ENCODE measurements around the gene SLC1A2. TPM values are rescaled to one million over a fixed set of nuclear protein-coding genes. Genes with fewer than 3 reads are reported as not detected.

The SLC1A2 gene
- total RNA-seq, 1 donor from 2014 or later = 0.25 TPM

DNA sequence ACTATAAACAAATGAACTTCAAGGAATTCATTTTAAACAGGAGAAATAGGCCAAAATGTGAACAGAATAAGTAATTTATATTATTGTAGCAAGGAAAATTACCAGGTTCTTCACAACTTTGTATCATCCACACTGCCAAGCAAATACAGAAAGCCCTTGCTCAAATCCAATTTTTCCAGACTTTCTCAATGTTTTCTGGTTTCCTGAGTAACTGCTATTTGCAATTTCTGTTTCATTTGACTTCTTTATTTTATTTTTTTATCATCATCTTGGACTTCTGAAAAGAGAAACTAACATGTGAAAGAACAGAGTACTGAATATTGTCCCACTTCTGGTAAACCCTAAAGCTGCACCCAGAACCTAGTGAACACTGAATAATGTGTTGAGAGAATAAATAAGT, 61.0 kb downstream of the SLC1A2 start:
- TF ChIP-seq EZH2 (IDR thresholded peaks at IDR 0.05; ENCODE audit: insufficient read depth, low read length) = no peak
- TF ChIP-seq, protein P1, sequence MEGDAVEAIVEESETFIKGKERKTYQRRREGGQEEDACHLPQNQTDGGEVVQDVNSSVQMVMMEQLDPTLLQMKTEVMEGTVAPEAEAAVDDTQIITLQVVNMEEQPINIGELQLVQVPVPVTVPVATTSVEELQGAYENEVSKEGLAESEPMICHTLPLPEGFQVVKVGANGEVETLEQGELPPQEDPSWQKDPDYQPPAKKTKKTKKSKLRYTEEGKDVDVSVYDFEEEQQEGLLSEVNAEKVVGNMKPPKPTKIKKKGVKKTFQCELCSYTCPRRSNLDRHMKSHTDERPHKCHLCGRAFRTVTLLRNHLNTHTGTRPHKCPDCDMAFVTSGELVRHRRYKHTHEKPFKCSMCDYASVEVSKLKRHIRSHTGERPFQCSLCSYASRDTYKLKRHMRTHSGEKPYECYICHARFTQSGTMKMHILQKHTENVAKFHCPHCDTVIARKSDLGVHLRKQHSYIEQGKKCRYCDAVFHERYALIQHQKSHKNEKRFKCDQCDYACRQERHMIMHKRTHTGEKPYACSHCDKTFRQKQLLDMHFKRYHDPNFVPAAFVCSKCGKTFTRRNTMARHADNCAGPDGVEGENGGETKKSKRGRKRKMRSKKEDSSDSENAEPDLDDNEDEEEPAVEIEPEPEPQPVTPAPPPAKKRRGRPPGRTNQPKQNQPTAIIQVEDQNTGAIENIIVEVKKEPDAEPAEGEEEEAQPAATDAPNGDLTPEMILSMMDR (IDR thresholded peaks at IDR 0.05; ENCODE audit: insufficient read depth, low read depth, low read length) = no peak
- no peak overlapping the region for H3K4me2 ChIP-seq (ENCODE audit: low read length)
- no peaks in the 10 kb centered on the region for H3K9me3 ChIP-seq (ENCODE audit: insufficient read depth, low read depth, low read length)
- no peaks in the 10 kb centered on the region for H3K36me3 ChIP-seq (ENCODE audit: insufficient read depth, low read length)
- Mint-ChIP-seq H3K4me1 (ENCODE audit: low read depth, unreplicated experiment) (peaks cover 4% of the 10 kb centered on the region), H3K4me3 (ENCODE audit: unreplicated experiment) (no peak overlapping the region), H3K27ac (ENCODE audit: unreplicated experiment) (no peak overlapping the region), H3K27me3 (ENCODE audit: low read depth, unreplicated experiment) (peaks cover 6% of the 10 kb centered on the region), H3K9me3 (ENCODE audit: unreplicated experiment) (no peaks in the 10 kb centered on the region), H3K36me3 (ENCODE audit: low read depth, unreplicated experiment) (no peaks in the 10 kb centered on the region)
- H3K27ac ChIP-seq (ENCODE audit: low read depth, low read length) = no peak overlapping the region
- H3K4me1 ChIP-seq (ENCODE audit: insufficient read depth, low read length) = peaks cover 11% of the 10 kb centered on the region
- no peak overlapping the region for H3K9ac ChIP-seq (ENCODE audit: low read length)
- no peaks in the 10 kb centered on the region for H3K79me2 ChIP-seq (ENCODE audit: insufficient read depth, low read length)
- FAIRE-seq (no peak), DNase-seq (ENCODE audit: low read depth) (no peak)
- H4K20me1 ChIP-seq (ENCODE audit: insufficient read depth, low read length) = no peaks in the 10 kb centered on the region
- no peak overlapping the region for H3K4me3 ChIP-seq (ENCODE audit: insufficient read depth, low read depth, low read length)
- no peak overlapping the region for H2AFZ ChIP-seq (ENCODE audit: low read depth, low read length)
- H3K27me3 ChIP-seq (ENCODE audit: insufficient read depth, low read length) = no peaks in the 10 kb centered on the region

DNA sequence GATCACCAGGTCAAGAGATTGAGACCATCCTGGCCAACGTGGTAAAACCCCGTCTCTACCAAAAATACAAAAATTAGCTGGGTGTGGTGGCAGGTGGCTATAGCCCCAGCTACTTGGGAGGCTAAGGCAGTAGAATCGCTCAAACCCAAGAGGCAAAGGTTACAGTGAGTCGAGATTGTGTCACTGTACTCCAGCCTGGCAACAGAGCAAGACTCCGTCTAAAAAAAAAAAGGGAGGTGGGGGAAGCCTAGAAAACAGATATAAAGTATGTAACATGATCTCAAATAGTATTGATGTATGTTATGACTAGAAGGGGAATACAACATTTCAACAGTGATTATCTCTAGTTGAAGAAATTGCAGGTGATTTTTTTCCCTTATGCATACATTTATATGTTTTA, 61.4 kb downstream of the SLC1A2 start:
- no peak overlapping the region for H3K4me2 ChIP-seq (ENCODE audit: low read length)
- Mint-ChIP-seq H3K27me3 (ENCODE audit: low read depth, unreplicated experiment) (peaks cover 4% of the 10 kb centered on the region), H3K4me3 (ENCODE audit: unreplicated experiment) (no peak overlapping the region), H3K36me3 (ENCODE audit: low read depth, unreplicated experiment) (no peaks in the 10 kb centered on the region), H3K27ac (ENCODE audit: unreplicated experiment) (no peak overlapping the region), H3K9me3 (ENCODE audit: unreplicated experiment) (no peaks in the 10 kb centered on the region), H3K4me1 (ENCODE audit: low read depth, unreplicated experiment) (peaks cover 1% of the 10 kb centered on the region)
- H3K27ac ChIP-seq (ENCODE audit: low read depth, low read length) = no peak overlapping the region
- H3K36me3 ChIP-seq (ENCODE audit: insufficient read depth, low read length) = no peaks in the 10 kb centered on the region
- no peak for DNase-seq (ENCODE audit: low read depth)
- H3K9ac ChIP-seq (ENCODE audit: low read length) = no peak overlapping the region
- H3K4me1 ChIP-seq (ENCODE audit: insufficient read depth, low read length) = peaks cover 9% of the 10 kb centered on the region
- no peak overlapping the region for H3K4me3 ChIP-seq (ENCODE audit: insufficient read depth, low read depth, low read length)
- no peak overlapping the region for H2AFZ ChIP-seq (ENCODE audit: low read depth, low read length)
- no peak for FAIRE-seq
- no peaks in the 10 kb centered on the region for H4K20me1 ChIP-seq (ENCODE audit: insufficient read depth, low read length)
- no peaks in the 10 kb centered on the region for H3K27me3 ChIP-seq (ENCODE audit: insufficient read depth, low read length)
- TF ChIP-seq, protein P1 (IDR thresholded peaks at IDR 0.05; ENCODE audit: insufficient read depth, low read depth, low read length) = no peak
- no peak for TF ChIP-seq EZH2 (IDR thresholded peaks at IDR 0.05; ENCODE audit: insufficient read depth, low read length)
- H3K9me3 ChIP-seq (ENCODE audit: insufficient read depth, low read depth, low read length) = no peaks in the 10 kb centered on the region
- H3K79me2 ChIP-seq (ENCODE audit: insufficient read depth, low read length) = no peaks in the 10 kb centered on the region

GRCh38 chr11:35355102-35355749, 64.1 kb downstream of the SLC1A2 start:
- Histone ChIP-seq H4K20me1 (ENCODE audit: insufficient read depth, low read length) (no peaks in the 10 kb centered on the region), H3K27ac (ENCODE audit: low read depth, low read length) (no peak overlapping the region), H3K9ac (ENCODE audit: low read length) (no peak overlapping the region), H3K9me3 (ENCODE audit: insufficient read depth, low read depth, low read length) (no peaks in the 10 kb centered on the region), H3K27me3 (ENCODE audit: insufficient read depth, low read length) (no peaks in the 10 kb centered on the region), H3K79me2 (ENCODE audit: insufficient read depth, low read length) (no peaks in the 10 kb centered on the region), H3K4me2 (ENCODE audit: low read length) (peak overlapping the region; percentile 23), H3K4me3 (ENCODE audit: insufficient read depth, low read depth, low read length) (no peak overlapping the region), H3K36me3 (ENCODE audit: insufficient read depth, low read length) (no peaks in the 10 kb centered on the region), H3K4me1 (ENCODE audit: insufficient read depth, low read length) (peaks cover 18% of the 10 kb centered on the region), H2AFZ (ENCODE audit: low read depth, low read length) (no peak overlapping the region)
- H3K36me3 Mint-ChIP-seq (ENCODE audit: low read depth, unreplicated experiment) = no peaks in the 10 kb centered on the region
- no peaks in the 10 kb centered on the region for H3K9me3 Mint-ChIP-seq (ENCODE audit: unreplicated experiment)
- no peak for TF ChIP-seq EZH2 (IDR thresholded peaks at IDR 0.05; ENCODE audit: insufficient read depth, low read length)
- TF ChIP-seq, protein P1 (IDR thresholded peaks at IDR 0.05; ENCODE audit: insufficient read depth, low read depth, low read length) = no peak
- H3K27me3 Mint-ChIP-seq (ENCODE audit: low read depth, unreplicated experiment) = peaks cover 4% of the 10 kb centered on the region
- DNase-seq (ENCODE audit: low read depth) (no peak), FAIRE-seq (no peak)
- no peaks in the 10 kb centered on the region for H3K4me1 Mint-ChIP-seq (ENCODE audit: low read depth, unreplicated experiment)
- no peak overlapping the region for H3K4me3 Mint-ChIP-seq (ENCODE audit: unreplicated experiment)
- no peak overlapping the region for H3K27ac Mint-ChIP-seq (ENCODE audit: unreplicated experiment)
